HEK293 (cell line): Measurements from ENCODE around the gene CHFR.

Experiments
- CTCF ChIP-seq: fragments of 450-650 bp; formaldehyde crosslinking; IDR thresholded peaks from 2 replicates; pipeline ENCODE4 v1.5.1; 2016; ENCODE audit warnings: missing biosample characterization, missing genetic modification characterization
- HOXA7 ChIP-seq: sonication (generic); formaldehyde crosslinking; IDR thresholded peaks from 2 replicates; pipeline ENCODE4 v1.8.1; 2022; ENCODE audit warnings: missing genetic modification reagents, borderline replicate concordance
- KLF16 ChIP-seq: fragments of 450-650 bp; formaldehyde crosslinking; IDR thresholded peaks from 2 replicates; pipeline ENCODE4 v1.5.1; 2017; ENCODE audit warnings: missing biosample characterization, missing genetic modification characterization
- PRDM1 ChIP-seq: fragments of 450-650 bp; formaldehyde crosslinking; IDR thresholded peaks from 2 replicates; pipeline ENCODE4; 2016; ENCODE audit warnings: missing biosample characterization, missing genetic modification characterization
- ZBTB7A ChIP-seq: fragments of 450-650 bp; formaldehyde crosslinking; IDR thresholded peaks from 2 replicates; pipeline ENCODE4 v1.5.1; 2016; ENCODE audit warnings: low read depth, missing biosample characterization, missing genetic modification characterization
- ZNF133 ChIP-seq: fragments of 450-650 bp; formaldehyde crosslinking; IDR thresholded peaks from 2 replicates; pipeline ENCODE4 v1.5.1; 2016; ENCODE audit warnings: missing biosample characterization, missing genetic modification characterization
- ZNF146 ChIP-seq: fragments of 450-650 bp; formaldehyde crosslinking; IDR thresholded peaks from 2 replicates; pipeline ENCODE4 v1.5.1; 2016; ENCODE audit warnings: missing biosample characterization, missing genetic modification characterization
- ZNF155 ChIP-seq: fragments of 450-650 bp; formaldehyde crosslinking; IDR thresholded peaks from 2 replicates; pipeline ENCODE4 v1.5.1; 2016; ENCODE audit warnings: missing biosample characterization, missing genetic modification characterization
- ZNF19 ChIP-seq: fragments of 450-650 bp; formaldehyde crosslinking; IDR thresholded peaks from 2 replicates; pipeline ENCODE4; 2016; ENCODE audit warnings: missing biosample characterization, missing genetic modification characterization, low read depth
- ZNF404 ChIP-seq: fragments of 450-650 bp; formaldehyde crosslinking; IDR thresholded peaks from 2 replicates; pipeline ENCODE4 v1.5.1; 2017; ENCODE audit warnings: missing biosample characterization, missing genetic modification characterization
- ZNF501 ChIP-seq: fragments of 450-650 bp; formaldehyde crosslinking; IDR thresholded peaks from 2 replicates; pipeline ENCODE4 v1.5.1; 2016; ENCODE audit warnings: missing biosample characterization, missing genetic modification characterization
- ZNF707 ChIP-seq: fragments of 450-650 bp; formaldehyde crosslinking; IDR thresholded peaks from 2 replicates; pipeline ENCODE4 v1.5.1; 2016; ENCODE audit warnings: missing biosample characterization, missing genetic modification characterization

GRCh38 chr12:132926415-132926833 is 39.0 kb upstream of the CHFR start:
- TF ChIP-seq CTCF (tag by site-specific recombination) (no peak), ZNF404 (tag by site-specific recombination) (no peak), ZNF146 (tag by site-specific recombination) (no peak), ZNF155 (no peak), KLF16 (tag by site-specific recombination) (no peak), HOXA7 (CRISPR knock-in tag) (no peak), PRDM1 (tag by site-specific recombination) (no peak), ZNF133 (no peak), ZNF19 (tag by site-specific recombination) (no peak), ZBTB7A (tag by site-specific recombination) (no peak), ZNF707 (tag by site-specific recombination) (no peak), ZNF501 (tag by site-specific recombination) (no peak)
